ENCODE results near the gene KIF6. TPM values are rescaled to one million over a fixed set of nuclear protein-coding genes. Genes with fewer than 3 reads are reported as not detected.

The KIF6 gene
- total RNA-seq, 4 donors from 2014 or later, result 0.10 to 0.61 (median 0.13) TPM; not detected in 1

- H3K4me3 ChIP-seq (ENCODE audit: low read depth, poor library complexity, severe bottlenecking), result no peak overlapping the region
- intact Hi-C loops (cut with DNase I; ENCODE audit: low total_unique reads), result no loop called here
- 88 to 92% methylated on average over 5 of the region's 5 CpGs for WGBS, 2 donors
- no peak for TF ChIP-seq CTCF (IDR thresholded peaks at IDR 0.05)
- no peak for TF ChIP-seq POLR2A (IDR thresholded peaks at IDR 0.05)
- DNase-seq (ENCODE audit: low spot score in 2 of 2), result no peak
These were observed 134.3 kb downstream of the KIF6 start for GRCh38 chr6:39590871-39591393.

- intact Hi-C loops (cut with DNase I; ENCODE audit: low total_unique reads), result no loop called here
- 84 to 88% methylated on average over 4 of the region's 4 CpGs for WGBS, 2 donors
- TF ChIP-seq POLR2A (IDR thresholded peaks at IDR 0.05), result no peak
- no peak for TF ChIP-seq CTCF (IDR thresholded peaks at IDR 0.05)
These were observed 138.1 kb downstream of the KIF6 start for GRCh38 chr6:39587080-39587479.

GRCh38 chr6:39585641-39586040 is 139.6 kb downstream of the KIF6 start:
- no peak overlapping the region for H3K4me3 ChIP-seq (ENCODE audit: low read depth, poor library complexity, severe bottlenecking)
- TF ChIP-seq POLR2A (IDR thresholded peaks at IDR 0.05) (no peak), CTCF (IDR thresholded peaks at IDR 0.05) (no peak)
- intact Hi-C loops (cut with DNase I; ENCODE audit: low total_unique reads), result no loop called here
- WGBS, 2 donors, result 85 to 92% methylated on average over 2 of the region's 2 CpGs
- no peak for DNase-seq (ENCODE audit: low spot score in 2 of 2)

More at GRCh38 chr6:39587080-39587479, 138.1 kb downstream of the KIF6 start:
- DNase-seq (ENCODE audit: low spot score in 2 of 2), result no peak
- H3K4me3 ChIP-seq (ENCODE audit: low read depth, poor library complexity, severe bottlenecking), result no peak overlapping the region

- no peak for TF ChIP-seq POLR2A (IDR thresholded peaks at IDR 0.05)
- TF ChIP-seq CTCF (IDR thresholded peaks at IDR 0.05), result no peak
- H3K4me3 ChIP-seq (ENCODE audit: low read depth, poor library complexity, severe bottlenecking), result no peak overlapping the region
- no peak for DNase-seq (ENCODE audit: low spot score in 2 of 2)
- intact Hi-C loops (cut with DNase I; ENCODE audit: low total_unique reads), result no loop called here
- WGBS, 2 donors, result 71 to 78% methylated on average over 6 of the region's 6 CpGs
These were observed 147.6 kb downstream of the KIF6 start for GRCh38 chr6:39577446-39578165.

- no peak overlapping the region for H3K4me3 ChIP-seq (ENCODE audit: low read depth, poor library complexity, severe bottlenecking)
- 78 to 83% methylated on average over 4 of the region's 4 CpGs for WGBS, 2 donors
- DNase-seq (ENCODE audit: low spot score in 2 of 2), result no peak
- no peak for TF ChIP-seq POLR2A (IDR thresholded peaks at IDR 0.05)
- no peak for TF ChIP-seq CTCF (IDR thresholded peaks at IDR 0.05)
- intact Hi-C loops (cut with DNase I; ENCODE audit: low total_unique reads), result no loop called here
These were observed 148.5 kb downstream of the KIF6 start for GRCh38 chr6:39576556-39577303.
